Neural progenitor cell (in vitro differentiated cells): Measurements from ENCODE around the gene KDM8.

Experiments used
- CTCF ChIP-seq: fragments of 200-600 bp; sonication (generic); IDR thresholded peaks from 2 replicates; pipeline ENCODE4 v1.5.1; 2017; ENCODE audit warnings: antibody characterized with exemption, mild to moderate bottlenecking
- EZH2 ChIP-seq: fragments of 200-600 bp; sonication (generic); IDR thresholded peaks from 2 replicates; pipeline ENCODE4 v1.6.1; 2017; ENCODE audit warnings: antibody characterized with exemption, mild to moderate bottlenecking, moderate library complexity

DNA sequence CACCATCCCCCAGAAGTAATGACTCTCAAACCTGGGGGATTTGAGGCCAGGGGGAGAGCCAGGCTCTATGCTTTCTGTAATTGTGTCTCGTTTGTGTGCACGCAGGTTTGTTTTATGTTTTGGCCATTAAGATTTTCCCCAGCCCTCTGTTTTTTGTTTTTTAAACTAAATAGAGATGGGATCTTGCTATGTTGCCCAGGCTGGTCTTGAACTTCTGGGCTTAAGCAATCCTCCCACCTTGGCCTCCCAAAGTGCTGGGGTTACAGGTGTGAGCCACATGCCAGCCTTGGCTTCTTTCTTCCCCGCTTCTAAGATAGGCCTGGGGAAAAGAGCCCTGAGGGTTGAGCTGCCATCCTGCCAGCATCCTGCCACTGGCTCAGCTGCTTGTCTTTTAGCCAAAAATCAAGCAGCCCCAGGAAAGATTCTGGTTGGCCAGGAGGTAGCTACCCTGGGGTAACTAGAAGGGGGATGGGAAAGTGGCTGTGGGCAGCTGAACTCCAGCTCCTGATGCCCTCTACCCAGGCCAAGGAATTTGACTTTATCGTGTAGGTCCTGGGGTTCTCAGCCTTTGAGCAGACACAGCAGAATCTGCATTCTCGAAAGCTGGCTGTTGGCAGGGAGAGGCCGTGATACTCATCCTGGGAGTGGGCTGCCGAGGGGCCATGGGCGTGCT, 18.4 kb downstream of the KDM8 start:
- no peak for TF ChIP-seq CTCF
- TF ChIP-seq EZH2: no peak
